H9 (cell line): ENCODE measurements around the gene NUPR1. TPM values are rescaled to one million over a fixed set of nuclear protein-coding genes. Genes with fewer than 3 reads are reported as not detected.
A peak's percentile ranks its signal among the peaks of the same experiment; 100 is the strongest.

ENCODE experiments used
- DNase-seq: peaks from one replicate; pipeline ENCODE4 v3.0.0-alpha.2; 2017
- H2AFZ ChIP-seq: one replicate; pipeline ENCODE4 v1.6.1; 2013; ENCODE audit warnings: mild to moderate bottlenecking, low read length, control low read depth, moderate library complexity
- H2AK5ac ChIP-seq: 2 replicates; pipeline ENCODE4 v1.6.1; 2013; ENCODE audit warnings: low read length, control low read depth, mixed read lengths; ENCODE audit not compliant: insufficient read length
- H2BK120ac ChIP-seq: one replicate; pipeline ENCODE4 v1.6.1; 2013; ENCODE audit warnings: low read depth, mild to moderate bottlenecking, low read length, control low read depth, inconsistent platforms; ENCODE audit not compliant: poor library complexity, severe bottlenecking
- H2BK12ac ChIP-seq: 2 replicates; pipeline ENCODE4 v1.6.1; 2013; ENCODE audit warnings: low read length, control low read depth, mixed read lengths, low read depth; ENCODE audit not compliant: insufficient read length
- H2BK15ac ChIP-seq: 2 replicates; pipeline ENCODE4 v1.6.1; 2013; ENCODE audit warnings: low read depth, low read length, control low read depth
- H2BK20ac ChIP-seq: one replicate; pipeline ENCODE4 v1.6.1; 2013; ENCODE audit warnings: low read depth, mild to moderate bottlenecking, low read length, control low read depth, inconsistent platforms; ENCODE audit not compliant: poor library complexity, severe bottlenecking
- H2BK5ac ChIP-seq: 2 replicates; pipeline ENCODE4 v1.6.1; 2013; ENCODE audit warnings: low read length, control low read depth, mixed read lengths; ENCODE audit not compliant: insufficient read length
- H3K14ac ChIP-seq: 2 replicates; pipeline ENCODE4 v1.6.1; 2013; ENCODE audit warnings: low read length, control low read depth; ENCODE audit not compliant: insufficient read depth
- H3K18ac ChIP-seq: 2 replicates; pipeline ENCODE4 v1.6.1; 2013; ENCODE audit warnings: low read depth, mild to moderate bottlenecking, mixed read lengths, low read length, control low read depth; ENCODE audit not compliant: insufficient read length
- H3K23ac ChIP-seq: 2 replicates; pipeline ENCODE4 v1.6.1; 2013; ENCODE audit warnings: low read length, control low read depth, mixed read lengths, low read depth; ENCODE audit not compliant: insufficient read length
- H3K23me2 ChIP-seq: 2 replicates; pipeline ENCODE4 v1.6.1; 2013; ENCODE audit warnings: low read depth, mild to moderate bottlenecking, mixed read lengths, low read length, control low read depth; ENCODE audit not compliant: insufficient read length, poor library complexity, severe bottlenecking
- H3K27ac ChIP-seq: 2 replicates; pipeline ENCODE4 v1.5.1; 2013; ENCODE audit warnings: low read length, control low read depth, mixed read lengths, low read depth; ENCODE audit not compliant: insufficient read length
- H3K27me3 ChIP-seq: 2 replicates; pipeline ENCODE4 v1.6.1; 2013; ENCODE audit warnings: low read length, control low read depth, inconsistent platforms; ENCODE audit not compliant: insufficient read depth
- H3K4ac ChIP-seq: 2 replicates; pipeline ENCODE4 v1.6.1; 2013; ENCODE audit warnings: low read depth, mild to moderate bottlenecking, control low read depth, inconsistent platforms, low read length, moderate library complexity
- H3K4me1 ChIP-seq: 2 replicates; pipeline ENCODE4 v1.6.1; 2013; ENCODE audit warnings: low read length, control low read depth, inconsistent platforms; ENCODE audit not compliant: insufficient read depth
- H3K4me2 ChIP-seq: 2 replicates; pipeline ENCODE4 v1.6.1; 2013; ENCODE audit warnings: low read length, control low read depth, mixed read lengths; ENCODE audit not compliant: insufficient read length, insufficient read depth
- H3K56ac ChIP-seq: 2 replicates; pipeline ENCODE4 v1.6.1; 2013; ENCODE audit warnings: low read depth, mild to moderate bottlenecking, mixed read lengths, low read length, control low read depth; ENCODE audit not compliant: insufficient read length
- H3K79me1 ChIP-seq: 2 replicates; pipeline ENCODE4 v1.6.1; 2013; ENCODE audit warnings: low read depth, mild to moderate bottlenecking, moderate library complexity, low read length, control low read depth, inconsistent platforms; ENCODE audit not compliant: insufficient read depth, poor library complexity, severe bottlenecking
- H3K79me2 ChIP-seq: 2 replicates; pipeline ENCODE4 v1.6.1; 2013; ENCODE audit warnings: low read length, control low read depth, inconsistent platforms; ENCODE audit not compliant: insufficient read depth
- H3K9ac ChIP-seq: 2 replicates; pipeline ENCODE4 v1.6.1; 2013; ENCODE audit warnings: low read length, control low read depth, mixed read lengths; ENCODE audit not compliant: insufficient read length; ENCODE audit errors: extremely low read depth
- H3K9me3 ChIP-seq: one replicate; pipeline ENCODE4 v1.6.1; 2013; ENCODE audit warnings: low read depth, low read length, inconsistent platforms; ENCODE audit not compliant: control insufficient read depth
- H3T11ph ChIP-seq: one replicate; pipeline ENCODE4 v1.6.1; 2013; ENCODE audit warnings: mild to moderate bottlenecking, low read length, control low read depth, inconsistent platforms
- H4K20me1 ChIP-seq: one replicate; pipeline ENCODE4 v1.6.1; 2013; ENCODE audit not compliant: control insufficient read depth, insufficient read length, insufficient read depth
- H4K5ac ChIP-seq: 2 replicates; pipeline ENCODE4 v1.6.1; 2013; ENCODE audit warnings: low read depth, mild to moderate bottlenecking, mixed read lengths, low read length, control low read depth; ENCODE audit not compliant: insufficient read length
- H4K8ac ChIP-seq: replicated peaks from 2 replicates; pipeline ENCODE4 v1.6.1; 2013; ENCODE audit warnings: low read length, control low read depth, mixed read lengths, low read depth; ENCODE audit not compliant: insufficient read length
- H4K91ac ChIP-seq: 2 replicates; pipeline ENCODE4 v1.6.1; 2013; ENCODE audit warnings: low read depth, mild to moderate bottlenecking, moderate library complexity, mixed read lengths, low read length, control low read depth; ENCODE audit not compliant: insufficient read length
- H3K27ac Mint-ChIP-seq, 3 experiments: 2 replicates in 2 of 3; 3 replicates in 1 of 3; pipeline ENCODE4 v1.8.0; 2020 to 2021; ENCODE audit warnings: mixed read lengths in 3 of 3, mild to moderate bottlenecking in 1 of 3, moderate library complexity in 1 of 3
- H3K27me3 Mint-ChIP-seq: 2 replicates; pipeline ENCODE4 v1.8.0; 2021; ENCODE audit warnings: low read depth, mild to moderate bottlenecking, moderate library complexity, mixed read lengths
- H3K36me3 Mint-ChIP-seq, 3 experiments: 2 replicates in 2 of 3; 3 replicates in 1 of 3; pipeline ENCODE4 v1.8.0; 2020 to 2021; ENCODE audit warnings: low read depth in 3 of 3, mixed read lengths in 3 of 3; ENCODE audit not compliant: insufficient read depth in 1 of 3
- H3K4me1 Mint-ChIP-seq, 2 experiments: 2 replicates each; pipeline ENCODE4 v1.8.0; 2020; ENCODE audit warnings: mixed read lengths in 2 of 2
- H3K4me3 Mint-ChIP-seq, 2 experiments: 2 replicates in 1 of 2; 3 replicates in 1 of 2; pipeline ENCODE4 v1.8.0; 2020 to 2021; ENCODE audit warnings: mild to moderate bottlenecking in 2 of 2, mixed read lengths in 2 of 2, moderate library complexity in 1 of 2
- H3K9me3 Mint-ChIP-seq, 2 experiments: 2 replicates in 1 of 2; 3 replicates in 1 of 2; pipeline ENCODE4 v1.8.0; 2020; ENCODE audit warnings: mild to moderate bottlenecking in 2 of 2, mixed read lengths in 2 of 2, moderate library complexity in 1 of 2
- WGBS: extraction: QIAGEN DNeasy Blood & Tissue Kit; methylation state at CpG from one replicate; pipeline ENCODE4 v1.1.7; 2013; ENCODE audit warnings: missing lambda C conversion rate, low lambda C conversion rate, mixed read lengths; ENCODE audit not compliant: insufficient read length; ENCODE audit errors: extremely low coverage; 5-methylcytosine and 5-hydroxymethylcytosine counted together
- total RNA-seq: library from RNA; stranded (reverse); gene quantifications from 2 replicates; pipeline ENCODE4 v1.2.1, GENCODE V29; 2021
- TF ChIP-seq, protein P1 (sequence below): fragments of 200-600 bp; sonication (generic); conservative IDR thresholded peaks from 3 replicates; pipeline ENCODE4 v1.8.0; 2021; ENCODE audit warnings: antibody characterized with exemption, mild to moderate bottlenecking

Gene NUPR1
- total RNA-seq, 1 experiment from 2014 or later, result 0.35 TPM

GRCh38 chr16:28513484-28514181, 25.1 kb downstream of the NUPR1 start:
- Histone ChIP-seq H4K8ac (no peak overlapping the region), H3K79me1 (no peaks in the 10 kb centered on the region), H2BK15ac (no peak overlapping the region), H3K27ac (no peak overlapping the region), H2BK12ac (no peak overlapping the region), H2AK5ac (no peak overlapping the region), H3K23ac (no peak overlapping the region), H3K4me1 (no peaks in the 10 kb centered on the region), H2BK20ac (no peak overlapping the region), H4K91ac (no peak overlapping the region), H3K27me3 (no peaks in the 10 kb centered on the region), H2BK5ac (no peak overlapping the region), H2AFZ (no peak overlapping the region), H3K79me2 (no peaks in the 10 kb centered on the region), H3K9ac (no peak overlapping the region), H3K9me3 (no peaks in the 10 kb centered on the region), H3K23me2 (no peaks in the 10 kb centered on the region), H3K14ac (no peak overlapping the region), H3K4ac (no peak overlapping the region), H4K20me1 (no peaks in the 10 kb centered on the region), H2BK120ac (no peak overlapping the region), H4K5ac (no peak overlapping the region), H3K18ac (no peak overlapping the region), H3K56ac (no peak overlapping the region), H3T11ph (no peak overlapping the region), H3K4me2 (no peak overlapping the region)
- TF ChIP-seq, protein P1, sequence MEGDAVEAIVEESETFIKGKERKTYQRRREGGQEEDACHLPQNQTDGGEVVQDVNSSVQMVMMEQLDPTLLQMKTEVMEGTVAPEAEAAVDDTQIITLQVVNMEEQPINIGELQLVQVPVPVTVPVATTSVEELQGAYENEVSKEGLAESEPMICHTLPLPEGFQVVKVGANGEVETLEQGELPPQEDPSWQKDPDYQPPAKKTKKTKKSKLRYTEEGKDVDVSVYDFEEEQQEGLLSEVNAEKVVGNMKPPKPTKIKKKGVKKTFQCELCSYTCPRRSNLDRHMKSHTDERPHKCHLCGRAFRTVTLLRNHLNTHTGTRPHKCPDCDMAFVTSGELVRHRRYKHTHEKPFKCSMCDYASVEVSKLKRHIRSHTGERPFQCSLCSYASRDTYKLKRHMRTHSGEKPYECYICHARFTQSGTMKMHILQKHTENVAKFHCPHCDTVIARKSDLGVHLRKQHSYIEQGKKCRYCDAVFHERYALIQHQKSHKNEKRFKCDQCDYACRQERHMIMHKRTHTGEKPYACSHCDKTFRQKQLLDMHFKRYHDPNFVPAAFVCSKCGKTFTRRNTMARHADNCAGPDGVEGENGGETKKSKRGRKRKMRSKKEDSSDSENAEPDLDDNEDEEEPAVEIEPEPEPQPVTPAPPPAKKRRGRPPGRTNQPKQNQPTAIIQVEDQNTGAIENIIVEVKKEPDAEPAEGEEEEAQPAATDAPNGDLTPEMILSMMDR, result no peak
- no CpG with 5 or more reads among the region's 12 CpGs for WGBS
- Mint-ChIP-seq H3K4me3 (no peak overlapping the region), H3K4me1 (no peaks in the 10 kb centered on the region), H3K36me3 (no peaks in the 10 kb centered on the region), H3K9me3 (no peaks in the 10 kb centered on the region), H3K27me3 (no peaks in the 10 kb centered on the region; the same call in 1 of the 2 replicates), H3K27ac (peak overlapping the region in 1 of 3 experiments; percentile 87; a peak in 1 of 7 replicates)
- no peak for DNase-seq
